GM21423 (cell line): Measurements from ENCODE around the gene RAB22A.
"Not testable (repeated sequence)": the region's sequence is repeated elsewhere in the genome, so short reads cannot be mapped to it uniquely, and the experiment has no call there.

Experiments used
- ATAC-seq: cut with Tn5 transposase; IDR thresholded peaks from one replicate; pipeline ENCODE4 v1.9.1; 2021; ENCODE audit warnings: mild to moderate bottlenecking, moderate library complexity; ENCODE audit not compliant: unreplicated experiment

RAB22A gene

GRCh38 chr20:58342104-58342945 lies 32.8 kb downstream of the RAB22A start:
- ATAC-seq: no peak

GRCh38 chr20:58344741-58345140 lies 35.2 kb downstream of the RAB22A start:
- ATAC-seq: no peak

- no peak for ATAC-seq
These were observed 40.1 kb downstream of the RAB22A start for GRCh38 chr20:58349570-58349969.

- no peak for ATAC-seq
These were observed 43.0 kb downstream of the RAB22A start for GRCh38 chr20:58352468-58352867.

- ATAC-seq: no peak
These were observed 49.9 kb downstream of the RAB22A start for GRCh38 chr20:58359441-58359840.

- ATAC-seq: no peak
These were observed 51.4 kb downstream of the RAB22A start for GRCh38 chr20:58360936-58361335.

- no peak for ATAC-seq
These were observed 52.1 kb downstream of the RAB22A start for GRCh38 chr20:58361481-58362205.

GRCh38 chr20:58362206-58362516 lies 52.6 kb downstream of the RAB22A start:
- no peak for ATAC-seq

GRCh38 chr20:58362970-58363369 lies 53.5 kb downstream of the RAB22A start:
- ATAC-seq: no peak

GRCh38 chr20:58366866-58367265 lies 57.4 kb downstream of the RAB22A start:
- ATAC-seq: no peak

GRCh38 chr20:58372806-58373205 lies 63.3 kb downstream of the RAB22A start:
- ATAC-seq: no peak

- ATAC-seq: not testable (repeated sequence)
These were observed 63.8 kb downstream of the RAB22A start for GRCh38 chr20:58373296-58373695.

GRCh38 chr20:58374027-58374850 lies 64.7 kb downstream of the RAB22A start:
- ATAC-seq: no peak

- no peak for ATAC-seq
These were observed 65.6 kb downstream of the RAB22A start for GRCh38 chr20:58374906-58375758.

- ATAC-seq: no peak
These were observed 66.3 kb downstream of the RAB22A start for GRCh38 chr20:58375759-58376352.

- no peak for ATAC-seq
These were observed 67.5 kb downstream of the RAB22A start for GRCh38 chr20:58377017-58377416.

GRCh38 chr20:58377766-58378401 lies 68.4 kb downstream of the RAB22A start:
- ATAC-seq: no peak

- no peak for ATAC-seq
These were observed 69.2 kb downstream of the RAB22A start for GRCh38 chr20:58378704-58379103.

GRCh38 chr20:58381627-58382026 lies 72.1 kb downstream of the RAB22A start:
- ATAC-seq: no peak

- no peak for ATAC-seq
These were observed 72.6 kb downstream of the RAB22A start for GRCh38 chr20:58382096-58382495.
